Endothelial cell of hepatic sinusoid (primary cell): ENCODE results near the gene CHN1.

Source experiments
- in situ Hi-C: cut with HindIII; loops from 2 replicates; pipeline ENCODE4 v1.10.0; 2017; ENCODE audit warnings: low sequenced_read_pairs

The CHN1 gene

GRCh38 chr2:174791020-174791419 lies 214.2 kb downstream of the CHN1 start:
- in situ Hi-C loops, result no loop called here

- in situ Hi-C loops, result no loop called here
Measured at GRCh38 chr2:174789001-174789400, 216.2 kb downstream of the CHN1 start.

- in situ Hi-C loops, result no loop called here
Measured at GRCh38 chr2:174788291-174788929, 216.8 kb downstream of the CHN1 start.

- in situ Hi-C loops, result no loop called here
Measured at GRCh38 chr2:174787487-174788205, 217.5 kb downstream of the CHN1 start.

GRCh38 chr2:174786066-174786725 lies 219.0 kb downstream of the CHN1 start:
- in situ Hi-C loops, result no loop called here

- in situ Hi-C loops, result no loop called here
Measured at GRCh38 chr2:174785481-174785880, 219.7 kb downstream of the CHN1 start.

- in situ Hi-C loops, result no loop called here
Measured at GRCh38 chr2:174784909-174785308, 220.3 kb downstream of the CHN1 start.

- in situ Hi-C loops, result no loop called here
Measured at GRCh38 chr2:174784316-174784715, 220.9 kb downstream of the CHN1 start.

- in situ Hi-C loops, result no loop called here
Measured at GRCh38 chr2:174781996-174782395, 223.2 kb downstream of the CHN1 start.

- in situ Hi-C loops, result no loop called here
Measured at GRCh38 chr2:174781298-174781697, 223.9 kb downstream of the CHN1 start.

GRCh38 chr2:174780856-174781255 lies 224.3 kb downstream of the CHN1 start:
- in situ Hi-C loops, result no loop called here

- in situ Hi-C loops, result no loop called here
Measured at GRCh38 chr2:174780191-174780840, 224.9 kb downstream of the CHN1 start.

- in situ Hi-C loops, result no loop called here
Measured at GRCh38 chr2:174779361-174779928, 225.7 kb downstream of the CHN1 start.

GRCh38 chr2:174778085-174778981 lies 226.8 kb downstream of the CHN1 start:
- in situ Hi-C loops, result no loop called here

GRCh38 chr2:174777347-174778084 lies 227.7 kb downstream of the CHN1 start:
- in situ Hi-C loops, result no loop called here

- in situ Hi-C loops, result no loop called here
Measured at GRCh38 chr2:174776675-174777074, 228.5 kb downstream of the CHN1 start.

- in situ Hi-C loops, result no loop called here
Measured at GRCh38 chr2:174776223-174776622, 229.0 kb downstream of the CHN1 start.

- in situ Hi-C loops, result no loop called here
Measured at GRCh38 chr2:174775571-174775980, 229.6 kb downstream of the CHN1 start.

- in situ Hi-C loops, result loop anchor here (5.0 kb wide), 1 partner anchor 197 kb away; no protein-coding TSS in a partner anchor
Measured at GRCh38 chr2:174774886-174775285, 230.3 kb downstream of the CHN1 start.
